PC-9 (cell line): ENCODE data around the gene EFHC1.

Source experiments
- EZH2 ChIP-seq: fragments of 200-600 bp; sonication (generic); IDR thresholded peaks from 2 replicates; pipeline ENCODE4 v1.8.0; 2017; ENCODE audit warnings: antibody characterized with exemption, low read depth
- TF ChIP-seq, protein P1 (sequence below): fragments of 200-600 bp; sonication (generic); conservative IDR thresholded peaks from 2 replicates; pipeline ENCODE4 v1.6.1; 2017; ENCODE audit warnings: mixed run types, antibody characterized with exemption, mild to moderate bottlenecking, moderate library complexity

DNA sequence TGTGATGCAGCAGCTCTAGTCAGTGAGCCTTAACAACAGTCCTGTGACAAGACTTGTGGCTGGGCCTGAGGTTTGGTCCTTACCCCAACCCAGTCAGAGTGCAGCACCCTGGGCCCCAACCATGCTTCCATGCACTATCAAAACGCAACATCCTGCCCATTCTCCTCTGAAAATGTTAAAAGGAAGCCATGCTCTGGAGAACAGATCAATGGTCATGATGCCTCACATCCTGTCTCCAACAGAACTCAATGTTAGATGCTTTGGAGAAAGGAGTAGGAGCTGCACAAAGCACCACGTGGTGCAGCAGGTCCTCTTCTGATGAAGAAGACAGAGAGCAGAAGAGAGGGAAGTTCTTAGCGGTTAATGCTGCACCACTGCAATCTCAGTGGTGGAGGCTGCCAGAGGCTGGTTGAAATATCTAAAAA is 114.8 kb downstream of the EFHC1 start:
- TF ChIP-seq, protein P1, sequence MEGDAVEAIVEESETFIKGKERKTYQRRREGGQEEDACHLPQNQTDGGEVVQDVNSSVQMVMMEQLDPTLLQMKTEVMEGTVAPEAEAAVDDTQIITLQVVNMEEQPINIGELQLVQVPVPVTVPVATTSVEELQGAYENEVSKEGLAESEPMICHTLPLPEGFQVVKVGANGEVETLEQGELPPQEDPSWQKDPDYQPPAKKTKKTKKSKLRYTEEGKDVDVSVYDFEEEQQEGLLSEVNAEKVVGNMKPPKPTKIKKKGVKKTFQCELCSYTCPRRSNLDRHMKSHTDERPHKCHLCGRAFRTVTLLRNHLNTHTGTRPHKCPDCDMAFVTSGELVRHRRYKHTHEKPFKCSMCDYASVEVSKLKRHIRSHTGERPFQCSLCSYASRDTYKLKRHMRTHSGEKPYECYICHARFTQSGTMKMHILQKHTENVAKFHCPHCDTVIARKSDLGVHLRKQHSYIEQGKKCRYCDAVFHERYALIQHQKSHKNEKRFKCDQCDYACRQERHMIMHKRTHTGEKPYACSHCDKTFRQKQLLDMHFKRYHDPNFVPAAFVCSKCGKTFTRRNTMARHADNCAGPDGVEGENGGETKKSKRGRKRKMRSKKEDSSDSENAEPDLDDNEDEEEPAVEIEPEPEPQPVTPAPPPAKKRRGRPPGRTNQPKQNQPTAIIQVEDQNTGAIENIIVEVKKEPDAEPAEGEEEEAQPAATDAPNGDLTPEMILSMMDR: no peak
- no peak for TF ChIP-seq EZH2
